B cell (primary cell): ENCODE data around the gene APLF. TPM values are rescaled to one million over a fixed set of nuclear protein-coding genes. Genes with fewer than 3 reads are reported as not detected.

ENCODE experiments used
- ATAC-seq: fragments of 200-7000 bp; cut with Tn5 transposase; one replicate; pipeline ENCODE4 v1.10.0; 2021; ENCODE audit warnings: low read depth, mild to moderate bottlenecking, moderate number of reproducible peaks, moderate library complexity
- CTCF ChIA-PET: fragments of 350-600 bp; sonication (Branson Sonifier 250); formaldehyde crosslinking; loops from one replicate; lab custom pipeline; 2021; ENCODE audit warnings: antibody characterized with exemption, inconsistent platforms; lab: Charles Lee
- POLR2A ChIA-PET: fragments of 350-600 bp; sonication (Branson Sonifier 250); formaldehyde crosslinking; loops from one replicate; lab custom pipeline; 2021; ENCODE audit warnings: antibody characterized with exemption; lab: Charles Lee
- DNase-seq: peaks from one replicate; pipeline ENCODE4 v3.0.0; 2013
- H2AFZ ChIP-seq: 2 replicates; pipeline ENCODE4 v1.6.1; 2012; ENCODE audit warnings: mild to moderate bottlenecking, low read depth, low read length; ENCODE audit not compliant: insufficient read depth, poor library complexity, severe bottlenecking
- H3K27ac ChIP-seq, 2 donors: 1 replicate in 1 of 2; 2 replicates in 1 of 2; pipeline ENCODE4 v1.5.1; 2012 to 2013; ENCODE audit warnings: low read length in 2 of 2, mild to moderate bottlenecking in 2 of 2, moderate library complexity in 1 of 2
- H3K27me3 ChIP-seq, 4 experiments: fragments of 200-600 bp in 1 of 4; sonication (generic) in 1 of 4; replicated peaks in 1 of 4; 1 replicate in 2 of 4; 2 replicates in 2 of 4; pipeline versions ENCODE4 v1.6.1 to v1.7.0; 2013 to 2016; ENCODE audit warnings: low read length in 3 of 4, mild to moderate bottlenecking in 2 of 4, mixed read lengths in 1 of 4, moderate library complexity in 1 of 4; ENCODE audit not compliant: insufficient read depth in 4 of 4, control insufficient read depth in 3 of 4; ENCODE audit errors: control extremely low read depth in 1 of 4
- H3K36me3 ChIP-seq, 2 experiments: replicated peaks in 1 of 2; 1 replicate in 1 of 2; 2 replicates in 1 of 2; pipeline versions ENCODE4 v1.6.1 to v1.7.1; 2013; ENCODE audit warnings: low read length in 1 of 2; ENCODE audit not compliant: insufficient read depth in 2 of 2, control insufficient read depth in 1 of 2; ENCODE audit errors: control extremely low read depth in 1 of 2, extremely low read depth in 1 of 2
- H3K4me1 ChIP-seq, 2 donors: fragments of 200-600 bp in 1 of 2; sonication (generic) in 1 of 2; 1 replicate in 1 of 2; 2 replicates in 1 of 2; pipeline versions ENCODE4 v1.5.1 to v1.6.1; 2013 to 2017; ENCODE audit warnings: low read length in 2 of 2; ENCODE audit not compliant: control insufficient read depth in 2 of 2, insufficient read depth in 2 of 2
- H3K4me2 ChIP-seq: replicated peaks from 2 replicates; pipeline ENCODE3; 2012; ENCODE audit warnings: mild to moderate bottlenecking, low read depth, low read length; ENCODE audit not compliant: poor library complexity, severe bottlenecking
- H3K4me3 ChIP-seq, 5 experiments: fragments of 200-600 bp in 1 of 5; sonication (generic) in 1 of 5; 1 replicate in 3 of 5; 2 replicates in 2 of 5; pipeline versions ENCODE4 v1.5.1 to v1.7.0; 2011 to 2016; ENCODE audit warnings: low read length in 4 of 5, mild to moderate bottlenecking in 4 of 5, low read depth in 2 of 5, control low read depth in 1 of 5, moderate library complexity in 1 of 5; ENCODE audit not compliant: insufficient read depth in 1 of 5; ENCODE audit errors: control extremely low read depth in 1 of 5, extremely low read depth in 1 of 5
- H3K79me2 ChIP-seq: fragments of 200-600 bp; sonication (generic); one replicate; pipeline ENCODE4 v1.6.0; 2016; ENCODE audit warnings: low read length; ENCODE audit not compliant: control insufficient read depth, insufficient read depth
- H3K9ac ChIP-seq: fragments of 200-600 bp; sonication (generic); 2 replicates; pipeline ENCODE4 v1.6.1; 2017; ENCODE audit warnings: mild to moderate bottlenecking, low read length, moderate library complexity
- H3K9me3 ChIP-seq, 3 donors: one replicate each; pipeline versions ENCODE4 v1.6.1 to v1.7.1; 2013; ENCODE audit warnings: low read length in 2 of 3; ENCODE audit not compliant: control insufficient read depth in 2 of 3, insufficient read depth in 1 of 3; ENCODE audit errors: control extremely low read depth in 1 of 3
- H4K20me1 ChIP-seq: 2 replicates; pipeline ENCODE4 v1.6.0; 2012; ENCODE audit warnings: mild to moderate bottlenecking, low read length; ENCODE audit not compliant: insufficient read depth, control insufficient read depth, poor library complexity, severe bottlenecking
- H3K27ac Mint-ChIP-seq: one replicate; pipeline ENCODE4 v1.8.0; 2021; ENCODE audit warnings: mixed read lengths
- H3K27me3 Mint-ChIP-seq: one replicate; pipeline ENCODE4 v1.8.0; 2021; ENCODE audit warnings: mixed read lengths
- H3K4me1 Mint-ChIP-seq: one replicate; pipeline ENCODE4 v1.8.0; 2021; ENCODE audit warnings: mixed read lengths
- H3K4me3 Mint-ChIP-seq: one replicate; pipeline ENCODE4 v1.8.0; 2021; ENCODE audit warnings: mixed read lengths
- H3K9me3 Mint-ChIP-seq: one replicate; pipeline ENCODE4 v1.8.0; 2022; ENCODE audit warnings: mixed read lengths; ENCODE audit not compliant: insufficient read depth
- EZH2 ChIP-seq: IDR thresholded peaks from 2 replicates; pipeline ENCODE4 v1.6.1; 2012; ENCODE audit warnings: borderline replicate concordance, low read depth, mild to moderate bottlenecking, moderate library complexity, low read length; ENCODE audit not compliant: insufficient read depth, poor library complexity, severe bottlenecking
- WGBS: methylation state at CpG from one replicate; pipeline ENCODE4 v1.1.5; 2013; ENCODE audit warnings: missing lambda C conversion rate; ENCODE audit not compliant: insufficient coverage; 5-methylcytosine and 5-hydroxymethylcytosine counted together
- intact Hi-C: fragments of 100-400 bp; cut with micrococcal nuclease; formaldehyde crosslinking; loops from one replicate; pipeline ENCODE4 v1.10.0; 2022
- polyA plus RNA-seq: library from polyadenylated mRNA; depleted of rRNA; stranded (reverse); fragments of >200 nt; gene quantifications from 2 replicates; pipeline ENCODE4 v1.2.3, GENCODE V29; 2012
- total RNA-seq, 2 donors: library from RNA; stranded (reverse); fragments of 120-200 nt in 1 of 2; gene quantifications; 1 replicate in 1 of 2; 2 replicates in 1 of 2; pipeline versions ENCODE4 v1.2.3 to v1.2.4, GENCODE V29; 2013 to 2022
- TF ChIP-seq, protein P1 (sequence below): fragments of 200-600 bp; IDR thresholded peaks from one replicate; pipeline ENCODE4 v1.8.0; 2022; ENCODE audit warnings: antibody characterized with exemption, mild to moderate bottlenecking

Gene APLF
- total and polyA plus RNA-seq, 2 donors (not counting 1 experiment from before 2014, with no cell fraction given), result 1.3 to 6.3 TPM

DNA sequence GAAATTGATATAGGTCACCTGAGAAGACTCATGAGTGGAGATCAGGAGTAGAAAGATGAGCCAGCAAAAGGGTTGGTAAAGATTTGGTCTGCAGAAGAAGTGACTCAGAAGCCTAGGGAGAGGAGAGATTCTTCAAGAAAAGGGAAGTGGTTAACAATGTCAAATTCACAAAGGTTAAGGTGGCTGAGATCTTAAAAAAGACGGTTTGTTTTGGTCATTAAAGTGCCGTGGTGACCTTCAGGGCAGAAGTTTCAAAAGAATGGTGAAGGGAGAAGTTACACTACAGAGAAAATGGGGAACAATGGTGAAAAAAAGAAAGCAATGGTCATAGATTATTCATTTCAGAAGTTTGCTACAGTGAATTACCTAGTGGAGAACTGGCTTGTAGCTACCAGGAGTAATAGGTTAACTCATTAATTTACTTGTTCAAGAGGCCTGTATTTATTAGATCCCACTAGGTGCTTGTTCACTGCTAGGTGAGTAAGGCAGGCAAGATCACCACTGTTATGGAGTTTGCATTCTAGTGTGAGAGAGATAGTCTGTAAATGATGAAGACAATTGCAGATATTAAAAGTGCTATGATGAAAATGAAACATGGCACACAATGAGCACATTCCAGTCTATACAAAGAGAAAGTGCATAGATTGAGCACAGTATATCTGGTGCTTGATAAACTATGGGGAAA, 43.3 kb upstream of the APLF start:
- H3K9ac ChIP-seq, result no peak overlapping the region
- intact Hi-C loops, result loop anchor here (1.0 kb wide), 4 partner anchors 13 to 58 kb away; no protein-coding TSS in a partner anchor
- H3K27ac Mint-ChIP-seq, result no peak overlapping the region
- no peaks in the 10 kb centered on the region for H4K20me1 ChIP-seq
- no peak overlapping the region for H2AFZ ChIP-seq
- H3K4me2 ChIP-seq, result peak overlapping the region; percentile 50
- H3K79me2 ChIP-seq, result peaks cover 5% of the 10 kb centered on the region
- H3K27me3 ChIP-seq, result no peaks in the 10 kb centered on the region
- H3K4me1 ChIP-seq, result peaks cover 78 to 82% of the 10 kb centered on the region in 2 donors
- H3K36me3 ChIP-seq, result no peaks in the 10 kb centered on the region
- H3K4me3 Mint-ChIP-seq, result no peak overlapping the region
- H3K4me3 ChIP-seq, result peak overlapping the region in 2 of 5 experiments; percentile 3 to 29
- no peak for TF ChIP-seq EZH2
- TF ChIP-seq, protein P1, sequence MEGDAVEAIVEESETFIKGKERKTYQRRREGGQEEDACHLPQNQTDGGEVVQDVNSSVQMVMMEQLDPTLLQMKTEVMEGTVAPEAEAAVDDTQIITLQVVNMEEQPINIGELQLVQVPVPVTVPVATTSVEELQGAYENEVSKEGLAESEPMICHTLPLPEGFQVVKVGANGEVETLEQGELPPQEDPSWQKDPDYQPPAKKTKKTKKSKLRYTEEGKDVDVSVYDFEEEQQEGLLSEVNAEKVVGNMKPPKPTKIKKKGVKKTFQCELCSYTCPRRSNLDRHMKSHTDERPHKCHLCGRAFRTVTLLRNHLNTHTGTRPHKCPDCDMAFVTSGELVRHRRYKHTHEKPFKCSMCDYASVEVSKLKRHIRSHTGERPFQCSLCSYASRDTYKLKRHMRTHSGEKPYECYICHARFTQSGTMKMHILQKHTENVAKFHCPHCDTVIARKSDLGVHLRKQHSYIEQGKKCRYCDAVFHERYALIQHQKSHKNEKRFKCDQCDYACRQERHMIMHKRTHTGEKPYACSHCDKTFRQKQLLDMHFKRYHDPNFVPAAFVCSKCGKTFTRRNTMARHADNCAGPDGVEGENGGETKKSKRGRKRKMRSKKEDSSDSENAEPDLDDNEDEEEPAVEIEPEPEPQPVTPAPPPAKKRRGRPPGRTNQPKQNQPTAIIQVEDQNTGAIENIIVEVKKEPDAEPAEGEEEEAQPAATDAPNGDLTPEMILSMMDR, result no peak
- peak overlapping the region; percentile 37 to 54 for H3K27ac ChIP-seq
- H3K4me1 Mint-ChIP-seq, result peaks cover 57% of the 10 kb centered on the region
- DNase-seq (peak; percentile 74), ATAC-seq (peak; percentile 81)
- 0% methylated on average over 2 of the region's 2 CpGs for WGBS
- H3K9me3 Mint-ChIP-seq, result no peaks in the 10 kb centered on the region
- H3K9me3 ChIP-seq, result no peaks in the 10 kb centered on the region
- CTCF ChIA-PET, result interaction anchor here (0.8 to 5.7 kb wide), 3 partner anchors 17 to 58 kb away, joined by 3 to 39 read pairs (median 7); no protein-coding TSS in a partner anchor
- no peaks in the 10 kb centered on the region for H3K27me3 Mint-ChIP-seq
- POLR2A ChIA-PET, result interaction anchor here (0.6 to 0.7 kb wide), 2 partner anchors 11 to 21 kb away, joined by 3 to 6 read pairs; no protein-coding TSS in a partner anchor

DNA sequence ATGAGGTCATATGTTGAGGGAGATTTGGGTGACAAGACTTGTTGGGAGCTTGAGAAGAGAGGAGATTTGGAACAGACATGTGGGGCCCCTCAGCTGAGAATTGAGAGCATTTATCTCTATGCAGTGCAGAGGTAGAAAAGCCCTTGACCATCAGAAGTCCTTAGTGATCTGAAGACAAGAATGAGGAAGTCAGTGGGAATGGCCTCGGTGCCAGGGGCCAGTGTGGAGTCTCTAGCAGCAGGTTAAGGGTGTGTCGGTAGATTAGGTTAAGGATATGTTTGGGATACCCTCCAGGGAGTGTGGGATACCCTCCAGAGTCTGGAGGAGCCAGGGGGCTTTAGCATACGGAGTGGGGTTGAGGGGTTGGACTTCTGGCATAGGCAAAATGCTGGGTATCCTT, 41.9 kb upstream of the APLF start:
- no peak overlapping the region for H3K4me3 Mint-ChIP-seq
- 73% methylated on average over 2 of the region's 3 CpGs for WGBS
- no peaks in the 10 kb centered on the region for H3K9me3 Mint-ChIP-seq
- Histone ChIP-seq H3K79me2 (peaks cover 5% of the 10 kb centered on the region), H2AFZ (no peak overlapping the region), H3K27me3 (no peaks in the 10 kb centered on the region), H3K27ac (peak overlapping the region in 1 of 2 donors; percentile 37), H4K20me1 (no peaks in the 10 kb centered on the region), H3K4me2 (peak overlapping the region; percentile 50), H3K4me1 (peaks cover 67 to 69% of the 10 kb centered on the region in 2 donors), H3K9ac (no peak overlapping the region), H3K36me3 (no peaks in the 10 kb centered on the region), H3K9me3 (no peaks in the 10 kb centered on the region), H3K4me3 (no peak overlapping the region)
- ChIA-PET POLR2A (no interaction called here), CTCF (interaction anchor here (1.7 to 5.7 kb wide), 3 partner anchors 11 to 59 kb away, joined by 4 to 39 read pairs (median 7); no protein-coding TSS in a partner anchor)
- ATAC-seq, result no peak
- peaks cover 54% of the 10 kb centered on the region for H3K4me1 Mint-ChIP-seq
- no peaks in the 10 kb centered on the region for H3K27me3 Mint-ChIP-seq
- H3K27ac Mint-ChIP-seq, result no peak overlapping the region
- TF ChIP-seq EZH2, result no peak
- TF ChIP-seq, protein P1, result no peak
- no peak for DNase-seq
- intact Hi-C loops, result no loop called here
